Vagina (tissue), 2 donors: ENCODE data around the gene SHE.
A peak's percentile ranks its signal among the peaks of the same experiment; 100 is the strongest.

Experiments
- CTCF ChIP-seq, 3 experiments: fragments of 450-650 bp in 2 of 3; fragments of 200-600 bp in 1 of 3; sonication (generic) in 1 of 3; IDR thresholded peaks; one replicate each; pipeline ENCODE4 v1.5.1; 2017 to 2019; ENCODE audit warnings: antibody characterized with exemption in 3 of 3, mild to moderate bottlenecking in 2 of 3, moderate library complexity in 2 of 3
- POLR2A ChIP-seq, 2 donors: fragments of 450-650 bp; IDR thresholded peaks; one replicate each; pipeline ENCODE4 v1.6.1; 2017; ENCODE audit warnings: antibody characterized with exemption in 2 of 2, mild to moderate bottlenecking in 2 of 2, moderate library complexity in 2 of 2
- POLR2AphosphoS5 ChIP-seq, 2 donors: sonication (generic); formaldehyde crosslinking; IDR thresholded peaks; one replicate each; pipeline ENCODE4 v1.9.0; 2017; ENCODE audit warnings: antibody characterized with exemption in 2 of 2, mild to moderate bottlenecking in 2 of 2, low read depth in 1 of 2; ENCODE audit not compliant: insufficient read depth in 1 of 2

- no peak for TF ChIP-seq POLR2A (IDR thresholded peaks at IDR 0.05)
- TF ChIP-seq CTCF (IDR thresholded peaks at IDR 0.05): peak in 1 of 3 experiments; percentile 17
- TF ChIP-seq POLR2AphosphoS5 (IDR thresholded peaks at IDR 0.05; ENCODE audit: insufficient read depth in 1 of 2, low read depth in 1 of 2): no peak
Observed at GRCh38 chr1:154466921-154467417, 35.2 kb downstream of the SHE start.
